Natural killer cell (primary cell): ENCODE results near the gene GRM7. TPM values are rescaled to one million over a fixed set of nuclear protein-coding genes. Genes with fewer than 3 reads are reported as not detected.

Experiments
- ATAC-seq, 3 donors: fragments of 150-1000 bp in 2 of 3; fragments of 200-7000 bp in 1 of 3; cut with Tn5 transposase; 1 replicate in 1 of 3; 2 replicates in 2 of 3; pipeline ENCODE4 v1.10.0; 2021; ENCODE audit warnings: mild to moderate bottlenecking in 2 of 3, moderate library complexity in 2 of 3
- DNase-seq, 2 donors: peaks; one replicate each; pipeline versions ENCODE4 v3.0.0 to v3.0.0-alpha.2; 2013 to 2021; ENCODE audit warnings: mixed read lengths in 1 of 2
- H3K27ac ChIP-seq: one replicate; pipeline ENCODE4 v1.5.1; 2013; ENCODE audit warnings: mild to moderate bottlenecking, low read length
- H3K27me3 ChIP-seq: one replicate; pipeline ENCODE4 v1.6.1; 2013; ENCODE audit warnings: low read length; ENCODE audit not compliant: control insufficient read depth, insufficient read depth
- H3K36me3 ChIP-seq: one replicate; pipeline ENCODE4 v1.6.1; 2013; ENCODE audit warnings: low read length; ENCODE audit not compliant: control insufficient read depth, insufficient read depth
- H3K4me1 ChIP-seq: one replicate; pipeline ENCODE4 v1.6.1; 2013; ENCODE audit warnings: low read length; ENCODE audit not compliant: control insufficient read depth, insufficient read depth
- H3K4me3 ChIP-seq: one replicate; pipeline ENCODE4 v1.5.1; 2013; ENCODE audit warnings: low read length
- H3K9me3 ChIP-seq: one replicate; pipeline ENCODE4 v1.6.1; 2013; ENCODE audit warnings: low read length; ENCODE audit not compliant: control insufficient read depth, insufficient read depth
- H3K27ac Mint-ChIP-seq, 2 donors: one replicate each; pipeline ENCODE4 v1.8.0; 2022; ENCODE audit warnings: mild to moderate bottlenecking in 2 of 2, mixed read lengths in 2 of 2, moderate library complexity in 1 of 2
- H3K27me3 Mint-ChIP-seq, 2 donors: one replicate each; pipeline ENCODE4 v1.8.0; 2022; ENCODE audit warnings: low read depth in 2 of 2, mixed read lengths in 2 of 2
- H3K36me3 Mint-ChIP-seq: one replicate; pipeline ENCODE4 v1.8.0; 2022; ENCODE audit warnings: mixed read lengths
- H3K4me1 Mint-ChIP-seq, 2 donors: one replicate each; pipeline ENCODE4 v1.8.0; 2022; ENCODE audit warnings: mixed read lengths in 2 of 2
- H3K4me3 Mint-ChIP-seq: one replicate; pipeline ENCODE4 v1.8.0; 2022; ENCODE audit warnings: mild to moderate bottlenecking, moderate library complexity, mixed read lengths
- H3K9me3 Mint-ChIP-seq, 2 donors: one replicate each; pipeline ENCODE4 v1.8.0; 2022; ENCODE audit warnings: mixed read lengths in 2 of 2
- CTCF ChIP-seq: fragments of 200-600 bp; IDR thresholded peaks from one replicate; pipeline ENCODE4 v1.8.0; 2022; ENCODE audit warnings: antibody characterized with exemption
- WGBS: methylation state at CpG from one replicate; pipeline ENCODE4 v1.1.7; 2013; ENCODE audit warnings: missing lambda C conversion rate; ENCODE audit not compliant: insufficient coverage; 5-methylcytosine and 5-hydroxymethylcytosine counted together
- intact Hi-C: fragments of 100-400 bp; cut with micrococcal nuclease; formaldehyde crosslinking; loops from one replicate; pipeline ENCODE4 v1.14.2; 2022
- total RNA-seq, 4 donors: library from RNA; stranded (reverse); fragments of 120-200 nt in 1 of 4; gene quantifications; one replicate each; pipeline versions ENCODE4 v1.2.3 to v1.2.4, GENCODE V29; 2013 to 2022

Gene GRM7
- total RNA-seq, 3 donors from 2014 or later (not counting 1 experiment from before 2014, with no cell fraction given) = not detected

DNA sequence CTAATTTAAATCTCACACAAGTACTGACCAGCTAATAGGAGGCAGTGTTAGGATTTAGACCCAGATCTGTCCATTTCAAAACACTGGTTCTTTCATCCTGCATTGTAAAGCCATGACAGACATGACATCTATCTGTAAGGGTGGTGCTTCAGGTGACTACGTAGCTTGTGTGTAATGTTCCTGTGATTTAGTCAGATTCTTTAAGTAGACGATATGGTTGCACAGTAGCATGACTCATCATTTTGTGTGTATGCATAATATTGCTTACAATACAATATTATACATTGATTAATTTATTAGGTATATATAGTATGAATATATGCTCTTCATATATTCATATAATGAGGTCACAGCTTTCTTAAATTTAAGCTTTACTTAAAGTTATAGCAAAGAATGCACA lies 628.5 kb downstream of the GRM7 start:
- no peak overlapping the region for H3K27ac ChIP-seq
- Mint-ChIP-seq H3K4me3 (no peak overlapping the region), H3K27me3 (no peaks in the 10 kb centered on the region), H3K4me1 (no peaks in the 10 kb centered on the region), H3K36me3 (peaks cover 16% of the 10 kb centered on the region), H3K9me3 (peaks cover 10 to 11% of the 10 kb centered on the region in 2 donors), H3K27ac (no peak overlapping the region)
- 100% methylated on average over 1 of the region's 2 CpGs for WGBS
- no peak for ATAC-seq
- no peak for DNase-seq
- no peaks in the 10 kb centered on the region for H3K4me1 ChIP-seq
- H3K4me3 ChIP-seq = no peak overlapping the region
- no peak for TF ChIP-seq CTCF
- no peaks in the 10 kb centered on the region for H3K9me3 ChIP-seq
- intact Hi-C loops = no loop called here
- no peaks in the 10 kb centered on the region for H3K27me3 ChIP-seq
- no peaks in the 10 kb centered on the region for H3K36me3 ChIP-seq

- peaks cover 3% of the 10 kb centered on the region for H3K9me3 ChIP-seq
- H3K36me3 ChIP-seq = no peaks in the 10 kb centered on the region
- TF ChIP-seq CTCF = no peak
- intact Hi-C loops = no loop called here
- no peak for ATAC-seq
- Mint-ChIP-seq H3K27ac (no peak overlapping the region), H3K27me3 (peaks cover 0 to 6% of the 10 kb centered on the region in 2 donors), H3K4me3 (no peak overlapping the region), H3K9me3 (peaks cover 1 to 10% of the 10 kb centered on the region in 2 donors), H3K4me1 (no peaks in the 10 kb centered on the region), H3K36me3 (peaks cover 11% of the 10 kb centered on the region)
- DNase-seq = no peak
- no peak overlapping the region for H3K27ac ChIP-seq
- no peaks in the 10 kb centered on the region for H3K27me3 ChIP-seq
- 97% methylated on average over 2 of the region's 3 CpGs for WGBS
- H3K4me1 ChIP-seq = no peaks in the 10 kb centered on the region
- no peak overlapping the region for H3K4me3 ChIP-seq
Observed at GRCh38 chr3:7498715-7499114, 637.8 kb downstream of the GRM7 start.

- Histone ChIP-seq H3K36me3 (no peaks in the 10 kb centered on the region), H3K27me3 (no peaks in the 10 kb centered on the region), H3K9me3 (no peaks in the 10 kb centered on the region), H3K4me1 (no peaks in the 10 kb centered on the region), H3K27ac (no peak overlapping the region), H3K4me3 (no peak overlapping the region)
- Mint-ChIP-seq H3K27ac (no peak overlapping the region), H3K27me3 (peaks cover 0 to 6% of the 10 kb centered on the region in 2 donors), H3K4me1 (no peaks in the 10 kb centered on the region), H3K36me3 (no peaks in the 10 kb centered on the region), H3K4me3 (no peak overlapping the region), H3K9me3 (peaks cover 0 to 8% of the 10 kb centered on the region in 2 donors)
- ATAC-seq (no peak), DNase-seq (no peak)
- no peak for TF ChIP-seq CTCF
- intact Hi-C loops = no loop called here
- WGBS = 64% methylated on average over 2 of the region's 4 CpGs
Observed at GRCh38 chr3:7503431-7503830, 642.5 kb downstream of the GRM7 start.
